ENCODE measurements around the gene PLEKHM1. TPM values are rescaled to one million over a fixed set of nuclear protein-coding genes. Genes with fewer than 3 reads are reported as not detected.

PLEKHM1 gene
- total and polyA plus RNA-seq, 2 of the 4 experiments (the other 2 are of a cell fraction): 4.7 to 16.4 TPM

- H4K5ac ChIP-seq (ENCODE audit: low read depth, low read length): no peak overlapping the region
- no peaks in the 10 kb centered on the region for H3K79me1 ChIP-seq (ENCODE audit: low read depth in 1 of 2, low read length in 2 of 2)
- H2BK15ac ChIP-seq (ENCODE audit: low read depth, low read length): no peak overlapping the region
- no peak overlapping the region for H4K91ac ChIP-seq (ENCODE audit: insufficient read depth, low read depth, low read length)
- no peak overlapping the region for H3K27ac ChIP-seq (ENCODE audit: insufficient read depth, low read length)
- no peak overlapping the region for H2AK9ac ChIP-seq (replicated peaks; ENCODE audit: low read depth, low read length, poor library complexity)
- 100% methylated on average over 4 of the region's 23 CpGs; no CpG with 5 or more reads in 1 of the 2 experiments for WGBS, 2 experiments (ENCODE audit: extremely low coverage in 2 of 2, insufficient read length in 1 of 2)
- H3K4ac ChIP-seq (ENCODE audit: low read depth, low read length): no peak overlapping the region
- in situ Hi-C loops (cut with MboI; ENCODE audit: low sequenced_read_pairs) (no loop called here), intact Hi-C loops (cut with micrococcal nuclease) (no loop called here), dilution Hi-C loops (cut with HindIII; ENCODE audit: low sequenced_read_pairs, unreplicated experiment) (no loop called here)
- H3K9me3 ChIP-seq (ENCODE audit: control insufficient read depth, insufficient read depth, low read length): no peaks in the 10 kb centered on the region
- H4K20me1 ChIP-seq (ENCODE audit: insufficient read depth, low read length): peaks cover 7% of the 10 kb centered on the region; the same call in 1 of the 2 replicates
- H3K4me2 ChIP-seq (ENCODE audit: low read depth, low read length): no peak overlapping the region
- TF ChIP-seq MAFK (IDR thresholded peaks at IDR 0.05; ENCODE audit: low read depth, low read length): peak; percentile 71
- no peak for TF ChIP-seq RAD21 (IDR thresholded peaks at IDR 0.05; ENCODE audit: low read length)
- no peak overlapping the region for H3K14ac ChIP-seq (replicated peaks; ENCODE audit: low read depth, low read length)
- H3K23ac ChIP-seq (ENCODE audit: low read depth, low read length): no peak overlapping the region
- ChIA-PET POLR2A (ENCODE audit: unreplicated experiment) (no interaction called here), CTCF (no interaction called here)
- peaks cover 7% of the 10 kb centered on the region; the same call in 1 of the 2 replicates for H3K27me3 ChIP-seq (ENCODE audit: control insufficient read depth, insufficient read depth, low read length)
- H3K18ac ChIP-seq (ENCODE audit: low read depth, low read length): no peak overlapping the region
- H3K9me1 ChIP-seq (ENCODE audit: insufficient read depth, low read length): no peaks in the 10 kb centered on the region; the same call in 1 of the 2 replicates
- H3K9ac ChIP-seq (ENCODE audit: low read depth, low read length): no peak overlapping the region
- no peak; the same call in 1 of the 2 replicates for ATAC-seq (ENCODE audit: low read depth)
- no peak overlapping the region for H2BK120ac ChIP-seq (ENCODE audit: low read depth, low read length)
- H4K8ac ChIP-seq (ENCODE audit: low read depth in 2 of 2, low read length in 2 of 2): no peak overlapping the region
- DNase-seq: peak; percentile 13
- no TSS peak for BruUV-seq (replicated peaks)
- H2AK5ac ChIP-seq (ENCODE audit: low read depth, low read length): no peak overlapping the region
- H2BK20ac ChIP-seq (ENCODE audit: low read depth, low read length): no peak overlapping the region
- no peak overlapping the region for H2BK5ac ChIP-seq (ENCODE audit: low read depth, low read length, poor library complexity, severe bottlenecking)
- H3K56ac ChIP-seq (ENCODE audit: extremely low read depth, insufficient read depth, low read length): no peak overlapping the region
- H3K36me3 ChIP-seq (ENCODE audit: control insufficient read depth, insufficient read depth, low read length): peaks cover 22% of the 10 kb centered on the region
- H2AFZ ChIP-seq (replicated peaks; ENCODE audit: low read length, poor library complexity): no peak overlapping the region
- no peaks in the 10 kb centered on the region; the same call in 1 of the 2 replicates for H3K4me1 ChIP-seq (ENCODE audit: control insufficient read depth, insufficient read depth, low read length)
- no peak overlapping the region for H3K4me3 ChIP-seq (ENCODE audit: insufficient read depth, low read depth, low read length)
These were observed 53.7 kb downstream of the PLEKHM1 start for GRCh38 chr17:45436625-45437464.
